ENCODE measurements around the gene GPHN. TPM values are rescaled to one million over a fixed set of nuclear protein-coding genes. Genes with fewer than 3 reads are reported as not detected.
"Not testable (repeated sequence)": the region's sequence is repeated elsewhere in the genome, so short reads cannot be mapped to it uniquely, and the experiment has no call there.

The GPHN gene
- total RNA-seq, 1 donor from 2014 or later = 12.5 TPM

DNA sequence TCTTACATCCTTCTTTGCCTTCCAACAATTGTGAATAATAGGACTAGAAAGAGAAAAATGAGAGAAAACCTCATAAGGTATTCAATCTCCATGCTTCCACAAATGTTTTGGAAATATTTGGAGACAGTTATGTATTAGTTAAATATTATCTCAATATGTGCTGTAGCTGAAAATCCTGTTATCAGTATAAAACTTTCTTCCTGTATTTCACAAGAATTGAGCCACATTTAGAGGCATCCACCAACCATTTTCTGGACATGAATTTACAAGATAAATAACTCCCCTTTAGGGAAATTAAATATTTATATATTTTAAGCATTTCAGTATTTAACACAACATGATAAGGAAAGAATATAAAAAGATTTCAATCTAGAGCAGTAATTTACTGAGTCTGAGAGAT lies 200.3 kb downstream of the GPHN start:
- no peaks in the 10 kb centered on the region for H3K27me3 ChIP-seq
- H3K36me3 ChIP-seq = no peaks in the 10 kb centered on the region
- H3K9me3 ChIP-seq = peaks cover 4% of the 10 kb centered on the region
- no peak overlapping the region for H3K27ac ChIP-seq
- no peak for DNase-seq (ENCODE audit: extremely low spot score in 2 of 2)
- no peaks in the 10 kb centered on the region for H3K4me1 ChIP-seq
- intact Hi-C loops (cut with DNase I) = no loop called here
- no peak overlapping the region for H3K4me3 ChIP-seq
- TF ChIP-seq POLR2A (IDR thresholded peaks at IDR 0.05) (no peak), POLR2AphosphoS5 (IDR thresholded peaks at IDR 0.05; ENCODE audit: insufficient read depth in 1 of 2, low read depth in 1 of 2) (no peak)
- TF ChIP-seq, protein P1, sequence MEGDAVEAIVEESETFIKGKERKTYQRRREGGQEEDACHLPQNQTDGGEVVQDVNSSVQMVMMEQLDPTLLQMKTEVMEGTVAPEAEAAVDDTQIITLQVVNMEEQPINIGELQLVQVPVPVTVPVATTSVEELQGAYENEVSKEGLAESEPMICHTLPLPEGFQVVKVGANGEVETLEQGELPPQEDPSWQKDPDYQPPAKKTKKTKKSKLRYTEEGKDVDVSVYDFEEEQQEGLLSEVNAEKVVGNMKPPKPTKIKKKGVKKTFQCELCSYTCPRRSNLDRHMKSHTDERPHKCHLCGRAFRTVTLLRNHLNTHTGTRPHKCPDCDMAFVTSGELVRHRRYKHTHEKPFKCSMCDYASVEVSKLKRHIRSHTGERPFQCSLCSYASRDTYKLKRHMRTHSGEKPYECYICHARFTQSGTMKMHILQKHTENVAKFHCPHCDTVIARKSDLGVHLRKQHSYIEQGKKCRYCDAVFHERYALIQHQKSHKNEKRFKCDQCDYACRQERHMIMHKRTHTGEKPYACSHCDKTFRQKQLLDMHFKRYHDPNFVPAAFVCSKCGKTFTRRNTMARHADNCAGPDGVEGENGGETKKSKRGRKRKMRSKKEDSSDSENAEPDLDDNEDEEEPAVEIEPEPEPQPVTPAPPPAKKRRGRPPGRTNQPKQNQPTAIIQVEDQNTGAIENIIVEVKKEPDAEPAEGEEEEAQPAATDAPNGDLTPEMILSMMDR (IDR thresholded peaks at IDR 0.05) = no peak

DNA sequence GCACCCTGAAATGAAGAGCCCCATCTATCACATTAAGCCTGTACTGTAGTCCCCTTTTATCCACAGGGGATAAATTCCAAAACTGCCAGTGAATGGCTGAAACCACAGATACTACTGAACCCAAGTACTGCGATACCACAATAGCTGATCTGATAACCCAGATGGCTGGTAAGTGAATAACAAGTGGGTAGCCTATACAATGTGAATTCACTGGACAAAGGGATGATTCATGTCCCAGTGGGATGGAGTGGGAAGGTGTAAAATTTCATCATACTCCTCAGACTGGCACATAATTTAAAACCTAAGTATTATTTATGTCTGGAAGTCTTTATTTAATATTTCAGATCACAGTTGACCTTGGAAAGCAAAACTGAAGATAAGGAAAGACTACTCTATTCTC lies 201.3 kb downstream of the GPHN start:
- Histone ChIP-seq H3K27me3 (no peaks in the 10 kb centered on the region), H3K9me3 (peaks cover 4% of the 10 kb centered on the region), H3K36me3 (no peaks in the 10 kb centered on the region), H3K4me1 (no peaks in the 10 kb centered on the region), H3K4me3 (no peak overlapping the region), H3K27ac (no peak overlapping the region)
- TF ChIP-seq, protein P1 (IDR thresholded peaks at IDR 0.05) = no peak
- no peak for TF ChIP-seq POLR2AphosphoS5 (IDR thresholded peaks at IDR 0.05; ENCODE audit: insufficient read depth in 1 of 2, low read depth in 1 of 2)
- no peak for TF ChIP-seq POLR2A (IDR thresholded peaks at IDR 0.05)
- no peak for DNase-seq (ENCODE audit: extremely low spot score in 2 of 2)
- intact Hi-C loops (cut with DNase I) = no loop called here

DNA sequence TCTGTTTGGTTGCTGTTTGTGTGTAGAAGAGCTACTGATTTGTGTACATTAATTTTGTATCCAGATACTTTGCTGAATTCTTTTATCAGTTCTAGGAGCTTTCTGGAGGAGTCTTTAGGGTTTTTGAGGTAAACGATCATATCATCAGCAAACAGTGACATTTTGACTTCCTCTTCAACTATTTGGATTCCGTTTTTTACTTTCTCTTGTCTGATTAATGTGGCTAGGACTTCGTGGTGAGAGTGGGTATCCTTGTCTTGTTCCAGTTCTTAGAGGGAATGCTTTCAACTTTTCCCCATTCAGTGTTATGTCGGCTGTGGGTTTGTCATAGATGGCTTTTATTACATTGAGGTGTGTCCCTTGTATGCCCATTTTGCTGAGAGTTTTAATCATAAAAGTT lies 206.3 kb downstream of the GPHN start:
- H3K9me3 ChIP-seq; H3K4me3 ChIP-seq; H3K4me1 ChIP-seq; H3K36me3 ChIP-seq; DNase-seq (ENCODE audit: extremely low spot score in 2 of 2); H3K27ac ChIP-seq; H3K27me3 ChIP-seq; intact Hi-C loops (cut with DNase I): not testable (repeated sequence)

DNA sequence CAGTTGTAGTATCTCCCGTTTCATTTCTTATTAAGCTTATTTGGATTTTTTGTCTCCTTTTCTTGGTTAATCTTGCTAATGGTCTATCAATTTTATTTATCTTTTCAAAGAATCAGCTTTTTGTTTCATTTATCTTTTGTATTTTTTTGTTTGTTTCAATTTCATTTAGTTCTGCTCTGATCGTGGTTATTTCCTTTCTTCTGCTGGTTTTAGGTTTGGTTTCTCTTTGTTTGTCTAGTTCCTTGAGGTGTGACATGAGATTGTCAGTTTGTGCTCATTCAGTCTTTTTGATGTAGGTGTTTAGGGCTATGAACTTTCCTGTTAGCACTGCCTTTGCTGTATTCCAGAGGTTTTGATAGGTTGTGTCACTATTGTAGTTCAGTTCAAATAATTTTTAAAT lies 207.4 kb downstream of the GPHN start:
- DNase-seq (ENCODE audit: extremely low spot score in 2 of 2); H3K4me1 ChIP-seq; intact Hi-C loops (cut with DNase I); H3K27ac ChIP-seq; H3K36me3 ChIP-seq; H3K27me3 ChIP-seq; H3K4me3 ChIP-seq; H3K9me3 ChIP-seq: not testable (repeated sequence)

DNA sequence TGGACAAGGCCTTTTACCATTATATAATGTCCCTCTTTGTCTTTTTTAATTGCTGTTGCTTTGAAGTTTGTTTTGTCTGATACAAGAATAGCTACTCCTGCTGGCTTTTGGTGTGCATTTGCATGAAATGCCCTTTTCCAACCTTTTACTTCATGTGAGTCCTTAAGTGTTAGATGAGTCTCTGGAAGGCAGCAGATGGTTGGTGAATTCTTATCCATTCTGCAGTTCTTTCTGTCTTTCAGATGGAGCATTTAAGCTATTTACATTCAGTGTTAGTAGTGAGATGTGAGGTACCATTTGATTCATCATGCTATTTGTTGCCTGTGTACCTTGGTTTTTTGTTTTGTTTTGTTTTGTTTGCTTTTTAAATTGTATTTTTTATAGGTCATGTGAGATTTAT lies 208.3 kb downstream of the GPHN start:
- intact Hi-C loops (cut with DNase I) = no loop called here
- Histone ChIP-seq H3K4me1 (no peaks in the 10 kb centered on the region), H3K36me3 (no peaks in the 10 kb centered on the region), H3K27me3 (no peaks in the 10 kb centered on the region), H3K27ac (no peak overlapping the region), H3K4me3 (no peak overlapping the region), H3K9me3 (no peaks in the 10 kb centered on the region)
- DNase-seq (ENCODE audit: extremely low spot score in 2 of 2) = no peak
- TF ChIP-seq POLR2AphosphoS5 (IDR thresholded peaks at IDR 0.05; ENCODE audit: insufficient read depth in 1 of 2, low read depth in 1 of 2) (no peak), POLR2A (IDR thresholded peaks at IDR 0.05) (no peak)
- TF ChIP-seq, protein P1 (IDR thresholded peaks at IDR 0.05) = no peak

DNA sequence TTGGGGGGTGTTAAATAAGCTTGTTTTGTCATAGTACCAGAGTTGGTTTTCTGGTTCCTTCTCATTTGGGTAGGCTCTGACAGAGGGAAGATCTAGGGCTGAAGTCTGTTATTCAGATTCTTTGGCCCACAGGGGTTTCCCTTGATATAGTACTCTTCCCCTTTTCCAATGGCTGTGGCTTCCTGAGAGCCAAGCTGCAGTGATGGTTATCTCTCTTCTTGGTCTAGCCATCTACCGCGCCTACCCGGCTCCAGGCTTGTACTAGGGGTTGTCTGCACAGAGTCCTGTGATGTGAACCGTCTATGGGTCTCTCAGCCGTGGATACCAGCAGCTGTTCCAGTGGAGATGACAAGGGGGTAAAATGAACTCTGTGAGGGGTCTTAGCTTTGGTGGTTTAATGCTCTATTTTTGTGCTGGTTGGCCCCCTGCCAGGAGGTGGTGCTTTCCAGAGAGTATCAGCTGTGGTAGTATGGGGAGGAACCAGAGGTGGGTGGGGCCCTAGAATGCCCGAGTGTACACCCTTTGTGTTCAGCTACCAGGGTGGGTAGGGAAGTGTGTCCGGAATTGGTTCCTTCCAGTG lies 209.7 kb downstream of the GPHN start:
- no peaks in the 10 kb centered on the region for H3K27me3 ChIP-seq
- no peaks in the 10 kb centered on the region for H3K36me3 ChIP-seq
- intact Hi-C loops (cut with DNase I) = no loop called here
- H3K9me3 ChIP-seq = no peaks in the 10 kb centered on the region
- H3K27ac ChIP-seq = no peak overlapping the region
- TF ChIP-seq POLR2A (IDR thresholded peaks at IDR 0.05) (no peak), POLR2AphosphoS5 (IDR thresholded peaks at IDR 0.05; ENCODE audit: insufficient read depth in 1 of 2, low read depth in 1 of 2) (no peak)
- TF ChIP-seq, protein P1 (IDR thresholded peaks at IDR 0.05) = no peak
- no peaks in the 10 kb centered on the region for H3K4me1 ChIP-seq
- no peak for DNase-seq (ENCODE audit: extremely low spot score in 2 of 2)
- H3K4me3 ChIP-seq = no peak overlapping the region
